ENCODE measurements around the gene SLC22A23. TPM values are rescaled to one million over a fixed set of nuclear protein-coding genes. Genes with fewer than 3 reads are reported as not detected.

The SLC22A23 gene
- total RNA-seq, 1 experiment from 2014 or later = 6.8 TPM

DNA sequence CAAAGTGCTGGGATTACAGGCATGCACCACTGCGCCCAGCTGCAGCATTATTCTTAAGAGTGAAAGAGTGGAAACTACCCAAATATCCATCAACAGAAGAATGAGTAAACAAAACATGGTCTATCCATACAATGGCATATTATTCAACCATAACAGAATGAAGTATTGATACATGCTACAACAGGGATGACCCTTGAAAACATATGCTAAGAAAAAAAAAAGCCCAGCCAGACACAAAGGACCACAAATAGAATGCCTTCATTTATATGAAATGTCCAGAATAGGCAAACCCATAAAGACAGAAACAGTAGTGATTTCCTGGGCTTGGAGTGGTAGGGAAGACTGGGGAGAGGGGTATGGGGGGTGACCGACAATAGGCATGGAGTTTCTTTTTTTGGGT, 236.5 kb downstream of the SLC22A23 start:
- Histone ChIP-seq H3K4me1 (ENCODE audit: insufficient read depth, low read length) (no peaks in the 10 kb centered on the region), H3K18ac (ENCODE audit: insufficient read length, low read depth, low read length) (no peak overlapping the region), H2AFZ (ENCODE audit: low read length) (no peak overlapping the region), H3K56ac (ENCODE audit: insufficient read length, low read depth, low read length) (no peak overlapping the region), H2BK15ac (ENCODE audit: low read depth, low read length) (no peak overlapping the region), H4K5ac (ENCODE audit: insufficient read length, low read depth, low read length) (no peak overlapping the region), H4K91ac (ENCODE audit: insufficient read length, low read depth, low read length) (no peak overlapping the region), H2BK12ac (ENCODE audit: insufficient read length, low read depth, low read length) (no peak overlapping the region), H4K8ac (replicated peaks; ENCODE audit: insufficient read length, low read depth, low read length) (no peak overlapping the region), H3K9me3 (ENCODE audit: control insufficient read depth, low read depth, low read length) (no peaks in the 10 kb centered on the region), H2BK5ac (ENCODE audit: insufficient read length, low read length) (no peak overlapping the region), H2BK20ac (ENCODE audit: low read depth, low read length, poor library complexity, severe bottlenecking) (no peak overlapping the region), H2BK120ac (ENCODE audit: low read depth, low read length, poor library complexity, severe bottlenecking) (no peak overlapping the region), H3K14ac (ENCODE audit: insufficient read depth, low read length) (no peak overlapping the region), H3K79me2 (ENCODE audit: insufficient read depth, low read length) (no peaks in the 10 kb centered on the region), H4K20me1 (ENCODE audit: control insufficient read depth, insufficient read depth, insufficient read length) (no peaks in the 10 kb centered on the region), H3K23ac (ENCODE audit: insufficient read length, low read depth, low read length) (no peak overlapping the region), H3K4me2 (ENCODE audit: insufficient read depth, insufficient read length, low read length) (no peak overlapping the region), H3K4ac (ENCODE audit: low read depth, low read length) (no peak overlapping the region), H2AK5ac (ENCODE audit: insufficient read length, low read length) (no peak overlapping the region), H3K23me2 (ENCODE audit: insufficient read length, low read depth, low read length, poor library complexity, severe bottlenecking) (no peaks in the 10 kb centered on the region), H3K27ac (ENCODE audit: insufficient read length, low read depth, low read length) (no peak overlapping the region), H3K79me1 (ENCODE audit: insufficient read depth, low read depth, low read length, poor library complexity, severe bottlenecking) (no peaks in the 10 kb centered on the region), H3T11ph (ENCODE audit: low read length) (no peak overlapping the region), H3K9ac (ENCODE audit: extremely low read depth, insufficient read length, low read length) (no peak overlapping the region), H3K27me3 (ENCODE audit: insufficient read depth, low read length) (no peaks in the 10 kb centered on the region)
- TF ChIP-seq, protein P1, sequence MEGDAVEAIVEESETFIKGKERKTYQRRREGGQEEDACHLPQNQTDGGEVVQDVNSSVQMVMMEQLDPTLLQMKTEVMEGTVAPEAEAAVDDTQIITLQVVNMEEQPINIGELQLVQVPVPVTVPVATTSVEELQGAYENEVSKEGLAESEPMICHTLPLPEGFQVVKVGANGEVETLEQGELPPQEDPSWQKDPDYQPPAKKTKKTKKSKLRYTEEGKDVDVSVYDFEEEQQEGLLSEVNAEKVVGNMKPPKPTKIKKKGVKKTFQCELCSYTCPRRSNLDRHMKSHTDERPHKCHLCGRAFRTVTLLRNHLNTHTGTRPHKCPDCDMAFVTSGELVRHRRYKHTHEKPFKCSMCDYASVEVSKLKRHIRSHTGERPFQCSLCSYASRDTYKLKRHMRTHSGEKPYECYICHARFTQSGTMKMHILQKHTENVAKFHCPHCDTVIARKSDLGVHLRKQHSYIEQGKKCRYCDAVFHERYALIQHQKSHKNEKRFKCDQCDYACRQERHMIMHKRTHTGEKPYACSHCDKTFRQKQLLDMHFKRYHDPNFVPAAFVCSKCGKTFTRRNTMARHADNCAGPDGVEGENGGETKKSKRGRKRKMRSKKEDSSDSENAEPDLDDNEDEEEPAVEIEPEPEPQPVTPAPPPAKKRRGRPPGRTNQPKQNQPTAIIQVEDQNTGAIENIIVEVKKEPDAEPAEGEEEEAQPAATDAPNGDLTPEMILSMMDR (conservative IDR thresholded peaks at IDR 0.05) = no peak
- peaks cover 14 to 16% of the 10 kb centered on the region in 2 experiments for H3K4me1 Mint-ChIP-seq
- no peak overlapping the region for H3K27ac Mint-ChIP-seq
- H3K27me3 Mint-ChIP-seq (ENCODE audit: low read depth) = peaks cover 13% of the 10 kb centered on the region
- DNase-seq = no peak
- WGBS (ENCODE audit: extremely low coverage, insufficient read length, low lambda C conversion rate) = no CpG with 5 or more reads among the region's 2 CpGs
- peaks cover 6% of the 10 kb centered on the region in 2 experiments; a peak in 3 of 5 replicates for H3K9me3 Mint-ChIP-seq
- peaks cover 9 to 20% (median 19%) of the 10 kb centered on the region in 3 experiments for H3K36me3 Mint-ChIP-seq (ENCODE audit: insufficient read depth in 1 of 3, low read depth in 3 of 3)
- H3K4me3 Mint-ChIP-seq = no peak overlapping the region

Other genes starting within 250 kb of the SLC22A23 start
- gene TUBB2B, start 229.4 kb downstream of the SLC22A23 start, total RNA-seq (2021) = 317 and 320 TPM in 2 replicates
- 27.3 and 29.3 TPM in 2 replicates for gene PSMG4, start 198.1 kb downstream of the SLC22A23 start, total RNA-seq (2021)